Suppressor macrophage treated with lipopolysaccharide for 4 hours (primary cell): Measurements from ENCODE around the gene MEAF6.

Experiments used
- DNase-seq: peaks from one replicate; pipeline ENCODE4 v3.0.0-alpha.2; 2020

Gene MEAF6

GRCh38 chr1:37482796-37483744 is 31.5 kb downstream of the MEAF6 start:
- DNase-seq, result no peak

DNA sequence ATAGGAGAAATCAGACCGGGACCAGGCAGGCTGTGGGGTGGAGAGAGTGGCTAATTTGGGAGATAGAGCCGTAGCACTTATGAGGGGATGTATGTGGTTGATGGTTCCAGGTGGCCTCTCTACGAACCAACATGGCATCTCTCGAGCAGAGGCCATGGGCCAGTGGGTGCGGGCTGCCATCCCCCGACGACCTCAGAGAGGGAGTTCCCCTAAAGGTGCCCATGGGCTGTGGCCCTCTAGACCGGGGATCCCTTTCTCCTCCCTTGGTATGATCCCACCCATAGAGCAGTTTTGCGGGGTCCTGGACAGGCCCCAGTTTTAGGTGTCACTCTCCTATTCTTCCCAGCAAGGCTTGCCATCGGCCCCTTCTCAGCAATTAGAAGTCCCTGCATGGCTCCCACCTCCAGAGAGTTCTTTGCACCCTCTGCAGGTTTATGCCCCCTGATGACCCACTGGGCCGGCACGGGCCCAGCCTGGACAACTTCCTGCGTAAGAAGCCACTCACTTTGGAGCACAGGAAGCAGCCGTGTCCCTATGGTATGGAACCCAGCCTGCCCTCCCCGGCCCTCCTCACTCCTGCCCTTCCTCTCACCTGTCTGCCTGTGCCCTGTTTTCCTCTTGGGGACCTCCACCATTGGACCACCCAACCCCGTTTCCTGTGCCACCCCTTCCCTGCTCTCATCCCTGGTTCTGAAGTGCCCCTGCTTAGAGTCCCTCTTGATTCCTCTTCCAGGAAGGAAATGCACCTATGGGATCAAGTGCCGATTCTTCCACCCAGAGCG is 32.4 kb downstream of the MEAF6 start:
- DNase-seq, result no peak

GRCh38 chr1:37481289-37482003 is 33.1 kb downstream of the MEAF6 start:
- DNase-seq, result peak; percentile 62

- no peak for DNase-seq
Observed at GRCh38 chr1:37480581-37481288, 33.8 kb downstream of the MEAF6 start.

DNA sequence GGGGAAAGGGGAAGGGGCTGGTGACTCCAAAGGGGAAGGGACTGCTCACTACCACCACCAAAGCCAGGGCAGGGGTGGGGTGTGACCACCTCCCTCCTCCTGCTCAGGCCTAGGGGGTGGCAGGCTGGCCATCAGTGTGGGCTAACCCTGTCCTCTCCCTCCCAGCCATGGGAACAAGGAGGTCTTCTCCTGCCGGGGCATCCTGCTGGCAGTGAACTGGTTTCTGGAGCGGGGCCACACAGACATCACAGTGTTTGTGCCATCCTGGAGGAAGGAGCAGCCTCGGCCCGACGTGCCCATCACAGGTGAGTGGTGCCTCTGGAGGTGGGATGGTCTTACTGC is 34.5 kb downstream of the MEAF6 start:
- DNase-seq, result no peak

- DNase-seq, result peak; percentile 96
Observed at GRCh38 chr1:37479255-37480124, 35.1 kb downstream of the MEAF6 start.

GRCh38 chr1:37478890-37479254 is 35.7 kb downstream of the MEAF6 start:
- DNase-seq, result peak; percentile 73

DNA sequence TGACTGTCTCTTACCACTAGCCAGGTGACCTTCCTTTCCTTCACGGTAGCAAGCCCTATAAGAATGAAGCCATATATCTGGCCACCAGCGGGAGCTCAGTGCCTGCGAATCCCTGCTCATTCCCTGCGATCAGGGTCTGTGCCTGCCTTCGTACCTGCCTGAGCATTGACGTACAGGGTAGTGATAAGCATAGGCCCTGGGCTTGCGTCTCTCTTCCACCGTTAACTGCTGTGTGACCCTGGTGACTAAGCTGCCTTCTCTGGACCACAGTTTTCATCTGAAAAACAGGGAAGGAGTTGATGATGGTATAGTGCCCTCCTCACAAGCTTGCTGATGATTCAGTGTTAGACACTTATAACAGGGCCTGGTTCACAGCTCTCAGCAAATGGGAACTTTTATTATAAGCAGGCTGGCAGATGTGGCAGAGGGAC is 36.1 kb downstream of the MEAF6 start:
- DNase-seq, result peak; percentile 86

- DNase-seq, result peak; percentile 29
Observed at GRCh38 chr1:37477946-37478345, 36.6 kb downstream of the MEAF6 start.

DNA sequence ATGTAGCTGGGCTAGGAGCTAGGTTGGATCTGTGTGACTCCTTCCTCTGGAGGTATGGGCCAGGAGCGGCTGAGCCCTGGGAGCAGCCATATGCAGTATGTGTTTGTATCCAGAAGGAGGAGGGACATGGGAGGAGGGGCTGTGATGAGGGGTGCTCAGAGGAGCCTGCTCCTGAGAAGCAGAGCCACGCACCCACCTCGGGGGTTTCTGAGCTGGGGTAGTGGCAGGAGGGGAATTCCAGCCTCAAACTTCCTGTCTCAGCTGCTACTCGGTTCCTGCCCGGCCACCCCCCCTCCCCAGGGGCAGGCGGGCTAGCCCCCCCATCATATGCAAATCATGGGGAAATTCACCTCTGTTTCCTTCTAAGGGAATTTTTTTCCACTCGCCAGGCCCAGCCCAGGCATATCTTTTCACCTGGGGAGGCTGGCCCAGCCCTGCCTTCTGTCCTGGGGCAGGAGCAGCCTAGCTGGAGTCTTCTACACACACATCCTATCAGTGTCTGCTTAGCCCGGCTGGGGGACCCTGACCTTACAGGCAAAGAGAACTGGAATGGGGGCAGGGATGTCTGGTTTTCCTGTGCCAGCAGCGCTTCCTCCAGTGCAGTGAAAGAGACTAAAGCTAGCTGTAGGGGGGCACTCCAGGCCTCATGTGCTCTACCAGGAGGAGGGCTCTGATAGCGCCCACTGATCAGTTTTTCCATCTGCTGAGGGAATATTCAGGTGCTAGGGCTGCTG is 37.2 kb downstream of the MEAF6 start:
- peak; percentile 94 for DNase-seq

- peak; percentile 81 for DNase-seq
Observed at GRCh38 chr1:37476460-37477197, 37.9 kb downstream of the MEAF6 start.

GRCh38 chr1:37476087-37476452 is 38.5 kb downstream of the MEAF6 start:
- no peak for DNase-seq

- DNase-seq, result no peak
Observed at GRCh38 chr1:37475380-37476086, 39.0 kb downstream of the MEAF6 start.

DNA sequence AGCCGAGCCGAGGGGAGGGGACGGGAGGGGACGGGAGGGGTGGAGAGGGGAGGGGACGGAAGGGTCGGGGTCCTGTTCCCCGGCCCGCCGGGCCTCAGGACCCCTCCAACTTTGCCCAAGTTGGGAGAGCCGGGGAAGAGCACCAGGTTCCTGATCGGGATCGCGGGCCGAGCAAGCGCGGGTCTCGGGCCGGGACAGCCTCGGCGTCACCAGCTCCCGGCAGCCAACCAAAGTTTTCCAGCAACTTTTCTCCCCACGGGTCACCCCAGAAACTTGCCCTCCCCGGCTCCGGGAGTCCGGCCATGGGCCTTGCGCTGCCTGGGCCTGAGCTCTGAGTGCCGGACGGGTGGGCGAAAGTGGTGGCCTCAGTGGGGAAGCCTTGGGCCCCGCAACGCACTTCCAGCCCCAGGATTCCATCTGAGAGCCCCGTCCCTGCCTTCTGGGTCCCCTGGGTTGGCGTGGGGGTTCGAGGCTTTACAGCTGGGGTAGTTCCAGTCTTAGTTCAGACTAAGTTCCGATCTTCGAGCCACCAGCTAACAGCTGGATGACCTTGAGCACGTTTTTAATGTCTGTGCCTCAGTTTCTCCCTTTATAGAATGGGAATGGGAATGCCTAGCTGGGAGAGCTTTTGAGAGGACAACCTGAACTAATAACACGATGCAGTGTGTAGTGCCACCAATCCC is 39.7 kb downstream of the MEAF6 start:
- DNase-seq, result peak; percentile 53

GRCh38 chr1:37474046-37474696 is 40.4 kb downstream of the MEAF6 start, which contains the start of gene ZC3H12A:
TSS of gene ZC3H12A (plus strand) at chr1:37474580. CDS start at chr1:37475497, 917 bp downstream.
- DNase-seq, result peak; percentile 99

DNA sequence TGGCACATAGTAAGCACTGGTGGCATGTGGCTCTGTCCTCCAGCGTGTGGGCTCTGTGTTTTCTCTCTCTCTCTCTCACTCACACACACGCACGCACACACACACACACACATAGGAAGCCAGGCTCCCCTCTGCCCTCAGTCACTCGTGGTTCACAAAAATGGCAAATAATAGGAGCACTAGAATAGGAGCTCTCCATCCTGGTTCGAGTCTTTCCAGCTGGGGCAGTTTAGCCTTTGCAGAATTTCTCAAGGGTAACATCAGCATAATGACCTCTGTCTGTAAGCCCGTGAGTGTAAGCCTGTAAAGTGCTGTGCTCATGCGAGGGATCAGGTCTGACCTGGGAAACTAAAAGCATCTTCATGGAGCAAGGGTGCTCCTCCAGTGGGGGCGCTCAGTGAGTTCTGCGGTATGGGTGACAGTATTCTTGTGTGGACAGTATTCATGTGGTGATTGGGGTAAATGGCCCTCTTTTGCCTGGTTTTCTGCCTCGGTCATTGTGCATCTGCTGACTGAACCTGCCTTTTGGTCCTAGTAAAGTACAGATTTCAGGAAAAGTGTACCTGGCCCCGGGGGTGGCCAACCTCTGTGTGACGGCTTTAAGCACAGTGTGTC is 41.0 kb downstream of the MEAF6 start:
- DNase-seq, result peak; percentile 54

DNA sequence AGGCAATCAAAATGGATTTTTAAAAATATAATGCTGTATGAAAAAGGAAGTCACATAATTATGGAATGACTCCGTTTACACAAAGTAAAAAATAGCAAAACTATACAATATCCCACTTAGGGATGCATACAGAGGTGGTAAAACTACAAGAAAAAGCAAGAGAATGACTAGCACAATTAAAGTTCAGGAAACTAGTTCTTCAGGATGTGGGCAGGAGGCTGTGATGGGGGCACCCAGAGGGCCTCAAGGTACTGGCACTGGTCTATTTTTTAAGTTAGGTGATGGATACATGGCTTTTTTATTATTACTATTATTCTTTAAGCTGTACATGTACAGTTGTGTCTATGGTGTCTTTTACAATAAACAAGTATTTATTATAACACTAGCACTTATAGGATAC is 41.6 kb downstream of the MEAF6 start:
- no peak for DNase-seq

DNA sequence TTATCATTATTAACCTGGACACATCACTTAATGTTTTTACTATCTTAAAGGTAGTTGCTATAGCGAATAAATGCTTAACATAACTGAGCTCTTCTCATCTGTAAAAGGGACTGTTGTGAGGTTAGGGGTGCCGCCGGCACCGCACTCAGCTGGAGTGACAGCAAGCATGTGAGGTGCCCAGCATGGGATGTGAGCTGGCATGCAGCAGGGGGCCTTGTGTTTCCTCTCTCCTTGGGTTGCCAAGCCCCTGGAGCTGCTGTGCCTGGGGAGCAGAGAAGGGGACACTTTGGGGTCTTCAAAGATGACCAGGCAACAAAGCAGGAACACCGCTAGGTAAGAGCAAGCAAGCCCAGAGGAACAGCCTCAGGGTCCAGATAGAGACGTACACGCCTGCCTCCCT is 42.3 kb downstream of the MEAF6 start:
- DNase-seq, result no peak
